Liver (tissue), 9 donors: Measurements from ENCODE around the gene KCNIP4. TPM values are rescaled to one million over a fixed set of nuclear protein-coding genes. Genes with fewer than 3 reads are reported as not detected.

Source experiments
- DNase-seq: peaks from one replicate; pipeline ENCODE4 v3.0.0-alpha.2; 2017; ENCODE audit warnings: low spot score
- H3K27ac ChIP-seq, 2 donors: one replicate each; pipeline ENCODE4 v1.7.0; 2013; ENCODE audit warnings: inconsistent platforms in 2 of 2, low read length in 2 of 2, control low read depth in 1 of 2, low read depth in 1 of 2, mild to moderate bottlenecking in 1 of 2
- H3K27me3 ChIP-seq, 4 donors: one replicate each; pipeline versions ENCODE4 v1.6.1 to v1.7.0; 2013; ENCODE audit warnings: low read length in 3 of 4, inconsistent platforms in 1 of 4, mild to moderate bottlenecking in 1 of 4, moderate library complexity in 1 of 4; ENCODE audit not compliant: control insufficient read depth in 4 of 4, insufficient read depth in 4 of 4
- H3K36me3 ChIP-seq, 4 donors: one replicate each; pipeline versions ENCODE4 v1.6.1 to v1.7.0; 2013; ENCODE audit warnings: low read length in 3 of 4, mild to moderate bottlenecking in 3 of 4, low read depth in 1 of 4, moderate library complexity in 1 of 4; ENCODE audit not compliant: control insufficient read depth in 4 of 4, insufficient read depth in 3 of 4
- H3K4me1 ChIP-seq, 4 donors: one replicate each; pipeline versions ENCODE4 v1.6.1 to v1.7.0; 2013; ENCODE audit warnings: low read length in 3 of 4, mild to moderate bottlenecking in 3 of 4, moderate library complexity in 1 of 4; ENCODE audit not compliant: control insufficient read depth in 4 of 4, insufficient read depth in 4 of 4
- H3K4me3 ChIP-seq, 3 donors: one replicate each; pipeline versions ENCODE4 v1.6.1 to v1.7.0; 2013; ENCODE audit warnings: low read length in 3 of 3, control low read depth in 1 of 3, low read depth in 1 of 3, mild to moderate bottlenecking in 1 of 3
- H3K9ac ChIP-seq, 2 donors: one replicate each; pipeline ENCODE4 v1.7.0; 2013; ENCODE audit warnings: low read length in 2 of 2, mild to moderate bottlenecking in 2 of 2, moderate library complexity in 2 of 2, control low read depth in 1 of 2, low read depth in 1 of 2
- H3K9me3 ChIP-seq, 4 donors: one replicate each; pipeline versions ENCODE4 v1.6.1 to v1.7.0; 2013; ENCODE audit warnings: low read length in 3 of 4; ENCODE audit not compliant: control insufficient read depth in 4 of 4
- EGR1 ChIP-seq, 2 donors: IDR thresholded peaks; 2 replicates each; pipeline ENCODE4 v1.6.1; 2016 to 2018; ENCODE audit warnings: antibody characterized with exemption in 2 of 2, low read depth in 2 of 2
- FOXA1 ChIP-seq: IDR thresholded peaks from 2 replicates; pipeline ENCODE4 v1.6.1; 2016; ENCODE audit warnings: antibody characterized with exemption
- FOXA2 ChIP-seq: IDR thresholded peaks from 2 replicates; pipeline ENCODE4 v1.6.1; 2016; ENCODE audit warnings: antibody characterized with exemption
- GABPA ChIP-seq, 2 donors: IDR thresholded peaks in 1 of 2; conservative IDR thresholded peaks in 1 of 2; 2 replicates each; pipeline ENCODE4 v1.6.1; 2016; ENCODE audit warnings: antibody characterized with exemption in 2 of 2, mild to moderate bottlenecking in 1 of 2, moderate library complexity in 1 of 2
- HNF4A ChIP-seq, 2 donors: conservative IDR thresholded peaks; 2 replicates each; pipeline ENCODE4 v1.6.1; 2016; ENCODE audit warnings: antibody characterized with exemption in 2 of 2, mild to moderate bottlenecking in 2 of 2
- HNF4G ChIP-seq: IDR thresholded peaks from 2 replicates; pipeline ENCODE4 v1.6.1; 2016; ENCODE audit warnings: antibody characterized with exemption
- JUND ChIP-seq, 2 donors: IDR thresholded peaks; 2 replicates each; pipeline ENCODE4 v1.6.1; 2016; ENCODE audit warnings: antibody characterized with exemption in 2 of 2
- NR2F2 ChIP-seq: IDR thresholded peaks from 2 replicates; pipeline ENCODE4 v1.6.1; 2016; ENCODE audit warnings: antibody characterized with exemption
- RAD21 ChIP-seq, 2 donors: IDR thresholded peaks; 2 replicates each; pipeline ENCODE4 v1.6.1; 2016; ENCODE audit warnings: antibody characterized with exemption in 2 of 2, mild to moderate bottlenecking in 2 of 2
- RXRA ChIP-seq, 2 donors: IDR thresholded peaks; 2 replicates each; pipeline ENCODE4 v1.6.1; 2017 to 2018; ENCODE audit warnings: antibody characterized with exemption in 2 of 2, mild to moderate bottlenecking in 1 of 2
- SP1 ChIP-seq: IDR thresholded peaks from 2 replicates; pipeline ENCODE4 v1.6.1; 2018; ENCODE audit warnings: antibody characterized with exemption, mild to moderate bottlenecking
- TAF1 ChIP-seq: conservative IDR thresholded peaks from 2 replicates; pipeline ENCODE4 v1.6.1; 2016; ENCODE audit warnings: antibody characterized with exemption, mild to moderate bottlenecking
- YY1 ChIP-seq: IDR thresholded peaks from 2 replicates; pipeline ENCODE4 v1.6.1; 2016; ENCODE audit warnings: antibody characterized with exemption, mild to moderate bottlenecking
- WGBS: extraction: QIAGEN DNeasy Blood & Tissue Kit; methylation state at CpG from one replicate; pipeline ENCODE4 v1.1.7; 2013; 5-methylcytosine and 5-hydroxymethylcytosine counted together
- polyA plus RNA-seq, 2 donors: library from polyadenylated mRNA; stranded (reverse) in 1 of 2; unstranded in 1 of 2; fragments of 200-250 nt in 1 of 2; fragments of >200 nt in 1 of 2; fragmentation: Nextera tagmentation in 1 of 2; extraction: Ambion mirVana in 1 of 2; gene quantifications; one replicate each; pipeline versions ENCODE4 v1.2.1 to v1.2.3, GENCODE V29; 2013 to 2015
- total RNA-seq, 2 donors: library from RNA; depleted of rRNA; stranded (reverse); fragments of >200 nt; gene quantifications; one replicate each; pipeline ENCODE4 v1.2.3, GENCODE V29; 2014
- TF ChIP-seq, protein P1 (sequence below): IDR thresholded peaks from 2 replicates; pipeline ENCODE4 v1.6.1; 2016; ENCODE audit warnings: antibody characterized with exemption, mild to moderate bottlenecking
- TF ChIP-seq, protein P2 (sequence below): IDR thresholded peaks from 2 replicates; pipeline ENCODE4 v1.6.1; 2016; ENCODE audit warnings: antibody characterized with exemption
- TF ChIP-seq, protein P3 (sequence below): IDR thresholded peaks from 2 replicates; pipeline ENCODE4 v1.6.1; 2016; ENCODE audit warnings: antibody characterized with exemption
- TF ChIP-seq, protein P4 (sequence below): IDR thresholded peaks from 2 replicates; pipeline ENCODE4 v1.6.1; 2016; ENCODE audit warnings: antibody characterized with exemption
- donor health status: healthy.
- donor health status: healthy.
- donor health status: healthy.
- donor health status: healthy.
- donor health status: healthy.

The KCNIP4 gene
- total and polyA plus RNA-seq, 4 donors: 0.08 to 0.14 TPM; not detected in 2

DNA sequence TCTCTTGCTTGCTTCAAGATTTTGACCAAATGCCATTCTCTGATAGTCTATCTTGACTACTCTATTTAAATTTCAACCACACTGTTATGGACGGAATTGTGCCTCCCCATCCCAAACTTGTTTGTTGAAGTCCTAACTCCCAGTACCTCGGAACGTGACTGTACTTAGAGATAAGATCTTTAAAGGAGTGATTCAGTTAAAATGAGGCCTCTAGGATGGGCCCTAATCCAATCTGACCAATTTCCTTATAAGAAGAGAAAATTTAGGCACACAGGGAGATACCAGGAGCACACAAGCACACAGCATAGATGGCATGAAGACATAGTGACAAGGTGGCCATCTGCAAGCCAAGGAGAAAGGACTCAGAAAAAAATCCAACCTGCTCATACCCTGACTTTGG, 269.9 kb downstream of the KCNIP4 start:
- 44% methylated on average over 3 of the region's 3 CpGs for WGBS
- Histone ChIP-seq H3K36me3 (no peaks in the 10 kb centered on the region), H3K27me3 (no peaks in the 10 kb centered on the region), H3K27ac (no peak overlapping the region), H3K4me1 (no peaks in the 10 kb centered on the region), H3K9ac (no peak overlapping the region), H3K9me3 (no peaks in the 10 kb centered on the region), H3K4me3 (no peak overlapping the region)
- TF ChIP-seq, protein P1, sequence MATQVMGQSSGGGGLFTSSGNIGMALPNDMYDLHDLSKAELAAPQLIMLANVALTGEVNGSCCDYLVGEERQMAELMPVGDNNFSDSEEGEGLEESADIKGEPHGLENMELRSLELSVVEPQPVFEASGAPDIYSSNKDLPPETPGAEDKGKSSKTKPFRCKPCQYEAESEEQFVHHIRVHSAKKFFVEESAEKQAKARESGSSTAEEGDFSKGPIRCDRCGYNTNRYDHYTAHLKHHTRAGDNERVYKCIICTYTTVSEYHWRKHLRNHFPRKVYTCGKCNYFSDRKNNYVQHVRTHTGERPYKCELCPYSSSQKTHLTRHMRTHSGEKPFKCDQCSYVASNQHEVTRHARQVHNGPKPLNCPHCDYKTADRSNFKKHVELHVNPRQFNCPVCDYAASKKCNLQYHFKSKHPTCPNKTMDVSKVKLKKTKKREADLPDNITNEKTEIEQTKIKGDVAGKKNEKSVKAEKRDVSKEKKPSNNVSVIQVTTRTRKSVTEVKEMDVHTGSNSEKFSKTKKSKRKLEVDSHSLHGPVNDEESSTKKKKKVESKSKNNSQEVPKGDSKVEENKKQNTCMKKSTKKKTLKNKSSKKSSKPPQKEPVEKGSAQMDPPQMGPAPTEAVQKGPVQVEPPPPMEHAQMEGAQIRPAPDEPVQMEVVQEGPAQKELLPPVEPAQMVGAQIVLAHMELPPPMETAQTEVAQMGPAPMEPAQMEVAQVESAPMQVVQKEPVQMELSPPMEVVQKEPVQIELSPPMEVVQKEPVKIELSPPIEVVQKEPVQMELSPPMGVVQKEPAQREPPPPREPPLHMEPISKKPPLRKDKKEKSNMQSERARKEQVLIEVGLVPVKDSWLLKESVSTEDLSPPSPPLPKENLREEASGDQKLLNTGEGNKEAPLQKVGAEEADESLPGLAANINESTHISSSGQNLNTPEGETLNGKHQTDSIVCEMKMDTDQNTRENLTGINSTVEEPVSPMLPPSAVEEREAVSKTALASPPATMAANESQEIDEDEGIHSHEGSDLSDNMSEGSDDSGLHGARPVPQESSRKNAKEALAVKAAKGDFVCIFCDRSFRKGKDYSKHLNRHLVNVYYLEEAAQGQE: no peak
- no peak for TF ChIP-seq HNF4A (conservative IDR thresholded peaks at IDR 0.05)
- no peak for TF ChIP-seq RXRA (IDR thresholded peaks at IDR 0.05)
- TF ChIP-seq, protein P2, sequence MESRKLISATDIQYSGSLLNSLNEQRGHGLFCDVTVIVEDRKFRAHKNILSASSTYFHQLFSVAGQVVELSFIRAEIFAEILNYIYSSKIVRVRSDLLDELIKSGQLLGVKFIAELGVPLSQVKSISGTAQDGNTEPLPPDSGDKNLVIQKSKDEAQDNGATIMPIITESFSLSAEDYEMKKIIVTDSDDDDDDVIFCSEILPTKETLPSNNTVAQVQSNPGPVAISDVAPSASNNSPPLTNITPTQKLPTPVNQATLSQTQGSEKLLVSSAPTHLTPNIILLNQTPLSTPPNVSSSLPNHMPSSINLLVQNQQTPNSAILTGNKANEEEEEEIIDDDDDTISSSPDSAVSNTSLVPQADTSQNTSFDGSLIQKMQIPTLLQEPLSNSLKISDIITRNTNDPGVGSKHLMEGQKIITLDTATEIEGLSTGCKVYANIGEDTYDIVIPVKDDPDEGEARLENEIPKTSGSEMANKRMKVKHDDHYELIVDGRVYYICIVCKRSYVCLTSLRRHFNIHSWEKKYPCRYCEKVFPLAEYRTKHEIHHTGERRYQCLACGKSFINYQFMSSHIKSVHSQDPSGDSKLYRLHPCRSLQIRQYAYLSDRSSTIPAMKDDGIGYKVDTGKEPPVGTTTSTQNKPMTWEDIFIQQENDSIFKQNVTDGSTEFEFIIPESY: no peak
- TF ChIP-seq GABPA (IDR thresholded peaks at IDR 0.05 in 1 of 2, conservative IDR thresholded peaks at IDR 0.05 in 1 of 2): no peak
- TF ChIP-seq, protein P3, sequence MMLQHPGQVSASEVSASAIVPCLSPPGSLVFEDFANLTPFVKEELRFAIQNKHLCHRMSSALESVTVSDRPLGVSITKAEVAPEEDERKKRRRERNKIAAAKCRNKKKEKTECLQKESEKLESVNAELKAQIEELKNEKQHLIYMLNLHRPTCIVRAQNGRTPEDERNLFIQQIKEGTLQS: no peak
- no peak for TF ChIP-seq YY1
- TF ChIP-seq SP1: no peak
- no peak for TF ChIP-seq RAD21 (IDR thresholded peaks at IDR 0.05)
- no peak for TF ChIP-seq FOXA1
- no peak for TF ChIP-seq FOXA2
- TF ChIP-seq, protein P4, sequence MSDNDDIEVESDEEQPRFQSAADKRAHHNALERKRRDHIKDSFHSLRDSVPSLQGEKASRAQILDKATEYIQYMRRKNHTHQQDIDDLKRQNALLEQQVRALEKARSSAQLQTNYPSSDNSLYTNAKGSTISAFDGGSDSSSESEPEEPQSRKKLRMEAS: no peak
- TF ChIP-seq HNF4G: no peak
- TF ChIP-seq JUND (IDR thresholded peaks at IDR 0.05): no peak
- no peak for TF ChIP-seq NR2F2
- DNase-seq: no peak

DNA sequence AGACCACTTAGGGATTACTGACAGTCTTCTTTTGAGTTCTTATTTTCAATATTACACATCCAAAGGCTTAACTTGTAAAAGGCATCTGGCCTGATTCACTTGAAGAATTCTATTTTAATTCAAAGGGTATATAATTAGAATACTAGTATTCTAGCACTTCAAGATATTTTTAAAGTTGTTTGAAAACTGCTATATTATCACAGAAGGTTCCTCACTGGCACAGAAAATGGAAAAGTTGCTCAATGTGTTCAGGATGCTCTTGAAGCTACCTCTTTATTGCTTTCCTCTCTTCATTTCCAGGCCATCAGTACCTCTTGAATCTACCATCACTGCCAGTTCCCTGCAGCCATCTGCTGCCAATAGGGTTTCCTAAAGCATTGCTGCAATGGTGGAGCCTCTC, 271.4 kb downstream of the KCNIP4 start:
- H3K36me3 ChIP-seq: no peaks in the 10 kb centered on the region
- H3K9ac ChIP-seq: no peak overlapping the region
- no peak for TF ChIP-seq YY1
- no peak for TF ChIP-seq EGR1 (IDR thresholded peaks at IDR 0.05; ENCODE audit: low read depth in 2 of 2)
- TF ChIP-seq, protein P4: no peak
- TF ChIP-seq, protein P3: no peak
- no peak for TF ChIP-seq SP1
- TF ChIP-seq TAF1: no peak
- no peak for TF ChIP-seq HNF4A (conservative IDR thresholded peaks at IDR 0.05)
- no peak for TF ChIP-seq RAD21 (IDR thresholded peaks at IDR 0.05)
- no peaks in the 10 kb centered on the region for H3K27me3 ChIP-seq
- no peak overlapping the region for H3K27ac ChIP-seq
- DNase-seq: no peak
- H3K4me3 ChIP-seq: no peak overlapping the region
- H3K4me1 ChIP-seq: no peaks in the 10 kb centered on the region
- H3K9me3 ChIP-seq: no peaks in the 10 kb centered on the region
